ENCODE data around the gene SHMT1.
"Not testable (repeated sequence)": the region's sequence is repeated elsewhere in the genome, so short reads cannot be mapped to it uniquely, and the experiment has no call there.

DNA sequence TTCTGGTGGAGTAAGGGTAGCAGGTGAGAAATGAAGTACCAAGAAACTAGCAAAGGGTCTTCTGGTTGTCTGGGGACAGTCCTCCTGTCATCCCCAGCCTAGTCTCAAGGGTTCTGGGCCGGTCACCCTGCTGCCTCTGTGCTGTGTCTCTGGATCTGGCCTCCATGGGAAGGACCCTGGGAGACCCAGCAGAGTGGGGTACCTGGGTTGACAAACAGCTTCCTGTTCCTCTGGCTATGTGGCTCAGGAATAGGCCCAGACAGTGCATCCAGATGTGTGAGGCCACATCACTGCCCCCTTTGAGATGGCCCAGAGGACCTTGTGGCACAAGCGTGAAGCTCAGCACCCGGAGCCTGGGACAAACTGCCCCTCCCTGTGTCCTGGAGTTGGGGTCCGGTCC, 24.9 kb upstream of the SHMT1 start:
- TF ChIP-seq, protein P1, sequence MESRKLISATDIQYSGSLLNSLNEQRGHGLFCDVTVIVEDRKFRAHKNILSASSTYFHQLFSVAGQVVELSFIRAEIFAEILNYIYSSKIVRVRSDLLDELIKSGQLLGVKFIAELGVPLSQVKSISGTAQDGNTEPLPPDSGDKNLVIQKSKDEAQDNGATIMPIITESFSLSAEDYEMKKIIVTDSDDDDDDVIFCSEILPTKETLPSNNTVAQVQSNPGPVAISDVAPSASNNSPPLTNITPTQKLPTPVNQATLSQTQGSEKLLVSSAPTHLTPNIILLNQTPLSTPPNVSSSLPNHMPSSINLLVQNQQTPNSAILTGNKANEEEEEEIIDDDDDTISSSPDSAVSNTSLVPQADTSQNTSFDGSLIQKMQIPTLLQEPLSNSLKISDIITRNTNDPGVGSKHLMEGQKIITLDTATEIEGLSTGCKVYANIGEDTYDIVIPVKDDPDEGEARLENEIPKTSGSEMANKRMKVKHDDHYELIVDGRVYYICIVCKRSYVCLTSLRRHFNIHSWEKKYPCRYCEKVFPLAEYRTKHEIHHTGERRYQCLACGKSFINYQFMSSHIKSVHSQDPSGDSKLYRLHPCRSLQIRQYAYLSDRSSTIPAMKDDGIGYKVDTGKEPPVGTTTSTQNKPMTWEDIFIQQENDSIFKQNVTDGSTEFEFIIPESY (IDR thresholded peaks at IDR 0.05), result not testable (repeated sequence)
- TF ChIP-seq YY1 (IDR thresholded peaks at IDR 0.05); RAD21 (IDR thresholded peaks at IDR 0.05); GABPA (IDR thresholded peaks at IDR 0.05 in 1 of 2, conservative IDR thresholded peaks at IDR 0.05 in 1 of 2); TAF1 (conservative IDR thresholded peaks at IDR 0.05); FOXA2 (IDR thresholded peaks at IDR 0.05); RXRA (IDR thresholded peaks at IDR 0.05); NR2F2 (IDR thresholded peaks at IDR 0.05); SP1 (IDR thresholded peaks at IDR 0.05); JUND (IDR thresholded peaks at IDR 0.05): not testable (repeated sequence)
- TF ChIP-seq, protein P2, sequence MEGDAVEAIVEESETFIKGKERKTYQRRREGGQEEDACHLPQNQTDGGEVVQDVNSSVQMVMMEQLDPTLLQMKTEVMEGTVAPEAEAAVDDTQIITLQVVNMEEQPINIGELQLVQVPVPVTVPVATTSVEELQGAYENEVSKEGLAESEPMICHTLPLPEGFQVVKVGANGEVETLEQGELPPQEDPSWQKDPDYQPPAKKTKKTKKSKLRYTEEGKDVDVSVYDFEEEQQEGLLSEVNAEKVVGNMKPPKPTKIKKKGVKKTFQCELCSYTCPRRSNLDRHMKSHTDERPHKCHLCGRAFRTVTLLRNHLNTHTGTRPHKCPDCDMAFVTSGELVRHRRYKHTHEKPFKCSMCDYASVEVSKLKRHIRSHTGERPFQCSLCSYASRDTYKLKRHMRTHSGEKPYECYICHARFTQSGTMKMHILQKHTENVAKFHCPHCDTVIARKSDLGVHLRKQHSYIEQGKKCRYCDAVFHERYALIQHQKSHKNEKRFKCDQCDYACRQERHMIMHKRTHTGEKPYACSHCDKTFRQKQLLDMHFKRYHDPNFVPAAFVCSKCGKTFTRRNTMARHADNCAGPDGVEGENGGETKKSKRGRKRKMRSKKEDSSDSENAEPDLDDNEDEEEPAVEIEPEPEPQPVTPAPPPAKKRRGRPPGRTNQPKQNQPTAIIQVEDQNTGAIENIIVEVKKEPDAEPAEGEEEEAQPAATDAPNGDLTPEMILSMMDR (IDR thresholded peaks at IDR 0.05; ENCODE audit: low read depth, low read length, missing input control), result not testable (repeated sequence)
- TF ChIP-seq, protein P3, sequence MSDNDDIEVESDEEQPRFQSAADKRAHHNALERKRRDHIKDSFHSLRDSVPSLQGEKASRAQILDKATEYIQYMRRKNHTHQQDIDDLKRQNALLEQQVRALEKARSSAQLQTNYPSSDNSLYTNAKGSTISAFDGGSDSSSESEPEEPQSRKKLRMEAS (IDR thresholded peaks at IDR 0.05), result not testable (repeated sequence)
- TF ChIP-seq, protein P4, sequence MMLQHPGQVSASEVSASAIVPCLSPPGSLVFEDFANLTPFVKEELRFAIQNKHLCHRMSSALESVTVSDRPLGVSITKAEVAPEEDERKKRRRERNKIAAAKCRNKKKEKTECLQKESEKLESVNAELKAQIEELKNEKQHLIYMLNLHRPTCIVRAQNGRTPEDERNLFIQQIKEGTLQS (IDR thresholded peaks at IDR 0.05), result not testable (repeated sequence)

Measured in liver (tissue), 3 donors.